Measurements from ENCODE around the gene BTBD9. TPM values are rescaled to one million over a fixed set of nuclear protein-coding genes. Genes with fewer than 3 reads are reported as not detected.

Gene BTBD9
- total and polyA plus RNA-seq, 10 donors: 1.2 to 43.1 (median 27.8) TPM

DNA sequence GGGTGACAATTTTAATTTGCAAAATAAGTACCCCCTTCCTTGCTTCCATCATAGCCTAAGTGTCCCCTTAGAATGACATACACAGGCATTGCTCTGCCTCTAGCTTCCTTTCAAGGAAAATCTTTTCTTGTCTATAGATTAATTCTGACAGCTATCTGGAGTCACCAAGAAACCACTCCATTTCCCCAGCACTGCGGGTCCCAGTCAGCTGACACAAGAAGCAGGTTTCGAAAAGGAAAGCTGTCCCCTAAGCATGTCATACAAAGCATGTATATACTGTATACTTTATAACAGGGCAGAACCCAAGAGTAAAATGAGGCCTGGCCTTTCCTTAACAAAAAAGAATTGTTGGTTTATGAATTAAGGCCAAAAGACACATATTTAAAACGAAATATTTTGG is 273.5 kb downstream of the BTBD9 start:
- Histone ChIP-seq H3K27me3 (replicated peaks in 1 of 7) (no peaks in the 10 kb centered on the region), H3K4me3 (no peak overlapping the region), H3K9me3 (no peaks in the 10 kb centered on the region), H3K36me3 (no peaks in the 10 kb centered on the region), H3K4me1 (no peaks in the 10 kb centered on the region), H3K27ac (no peak overlapping the region)
- intact Hi-C loops (cut with DNase I; ENCODE audit: low total_unique reads): no loop called here
- DNase-seq: no peak
- 79 to 90% (median 87%) methylated on average over 3 of the region's 3 CpGs for WGBS, 5 donors
- TF ChIP-seq POLR2AphosphoS5 (IDR thresholded peaks at IDR 0.05): no peak
- no peak for TF ChIP-seq POLR2A (IDR thresholded peaks at IDR 0.05)
- TF ChIP-seq, protein P1, sequence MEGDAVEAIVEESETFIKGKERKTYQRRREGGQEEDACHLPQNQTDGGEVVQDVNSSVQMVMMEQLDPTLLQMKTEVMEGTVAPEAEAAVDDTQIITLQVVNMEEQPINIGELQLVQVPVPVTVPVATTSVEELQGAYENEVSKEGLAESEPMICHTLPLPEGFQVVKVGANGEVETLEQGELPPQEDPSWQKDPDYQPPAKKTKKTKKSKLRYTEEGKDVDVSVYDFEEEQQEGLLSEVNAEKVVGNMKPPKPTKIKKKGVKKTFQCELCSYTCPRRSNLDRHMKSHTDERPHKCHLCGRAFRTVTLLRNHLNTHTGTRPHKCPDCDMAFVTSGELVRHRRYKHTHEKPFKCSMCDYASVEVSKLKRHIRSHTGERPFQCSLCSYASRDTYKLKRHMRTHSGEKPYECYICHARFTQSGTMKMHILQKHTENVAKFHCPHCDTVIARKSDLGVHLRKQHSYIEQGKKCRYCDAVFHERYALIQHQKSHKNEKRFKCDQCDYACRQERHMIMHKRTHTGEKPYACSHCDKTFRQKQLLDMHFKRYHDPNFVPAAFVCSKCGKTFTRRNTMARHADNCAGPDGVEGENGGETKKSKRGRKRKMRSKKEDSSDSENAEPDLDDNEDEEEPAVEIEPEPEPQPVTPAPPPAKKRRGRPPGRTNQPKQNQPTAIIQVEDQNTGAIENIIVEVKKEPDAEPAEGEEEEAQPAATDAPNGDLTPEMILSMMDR (IDR thresholded peaks at IDR 0.05 in 8 of 11, conservative IDR thresholded peaks at IDR 0.05 in 3 of 11): no peak

DNA sequence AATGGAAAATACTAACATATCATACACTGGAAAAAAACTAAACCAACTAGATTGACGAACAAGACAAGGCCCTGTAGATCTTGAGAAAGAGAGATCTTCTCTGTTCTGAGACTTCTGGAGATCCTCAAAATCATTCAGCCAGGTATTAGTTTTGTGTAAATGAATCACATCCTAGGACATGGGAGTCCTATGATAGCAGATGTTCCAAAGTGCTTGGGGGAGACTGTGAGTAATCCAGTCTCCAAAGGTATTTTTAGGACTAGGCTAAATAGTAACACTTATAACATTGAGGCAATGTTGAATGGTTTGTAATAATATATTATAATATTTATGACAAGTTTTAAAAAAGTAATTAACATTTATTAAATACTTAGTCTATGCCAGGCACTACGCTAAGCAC is 275.0 kb downstream of the BTBD9 start:
- Histone ChIP-seq H3K27ac (no peak overlapping the region), H3K4me3 (no peak overlapping the region), H3K27me3 (replicated peaks in 1 of 7) (no peaks in the 10 kb centered on the region), H3K36me3 (no peaks in the 10 kb centered on the region), H3K9me3 (no peaks in the 10 kb centered on the region), H3K4me1 (no peaks in the 10 kb centered on the region)
- DNase-seq: no peak
- TF ChIP-seq, protein P1 (IDR thresholded peaks at IDR 0.05 in 8 of 11, conservative IDR thresholded peaks at IDR 0.05 in 3 of 11): no peak
- TF ChIP-seq POLR2AphosphoS5 (IDR thresholded peaks at IDR 0.05): no peak
- WGBS, 5 donors: 86 to 99% (median 93%) methylated on average over 2 of the region's 2 CpGs
- intact Hi-C loops (cut with DNase I; ENCODE audit: low total_unique reads): no loop called here

DNA sequence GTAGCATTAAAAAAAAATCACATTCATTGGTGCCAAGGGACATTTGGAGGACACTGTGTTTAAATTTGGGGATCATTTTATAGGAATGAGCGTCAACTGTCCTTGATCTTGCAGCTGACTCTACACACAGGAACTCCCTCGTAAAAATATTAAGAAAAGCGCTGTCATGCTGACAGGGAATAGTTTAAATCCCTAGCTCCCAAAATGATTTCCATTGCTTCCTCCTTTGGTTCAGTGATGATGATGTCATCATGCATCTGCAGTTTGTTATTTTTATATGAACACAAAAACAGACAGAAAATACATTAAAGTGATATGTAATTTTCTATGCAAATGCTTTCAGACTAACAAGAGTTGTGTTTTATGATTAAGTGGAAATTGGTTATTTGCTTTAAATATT is 275.6 kb downstream of the BTBD9 start:
- Histone ChIP-seq H3K27me3 (replicated peaks in 1 of 7) (no peaks in the 10 kb centered on the region), H3K4me1 (no peaks in the 10 kb centered on the region), H3K36me3 (no peaks in the 10 kb centered on the region), H3K4me3 (no peak overlapping the region), H3K9me3 (no peaks in the 10 kb centered on the region), H3K27ac (no peak overlapping the region)
- 60 to 91% (median 71%) methylated on average over 3 of the region's 3 CpGs for WGBS, 5 donors
- intact Hi-C loops (cut with DNase I; ENCODE audit: low total_unique reads): no loop called here
- TF ChIP-seq POLR2AphosphoS5 (IDR thresholded peaks at IDR 0.05): no peak
- TF ChIP-seq, protein P1 (IDR thresholded peaks at IDR 0.05 in 8 of 11, conservative IDR thresholded peaks at IDR 0.05 in 3 of 11): no peak
- no peak for TF ChIP-seq POLR2A (IDR thresholded peaks at IDR 0.05)
- DNase-seq: no peak

DNA sequence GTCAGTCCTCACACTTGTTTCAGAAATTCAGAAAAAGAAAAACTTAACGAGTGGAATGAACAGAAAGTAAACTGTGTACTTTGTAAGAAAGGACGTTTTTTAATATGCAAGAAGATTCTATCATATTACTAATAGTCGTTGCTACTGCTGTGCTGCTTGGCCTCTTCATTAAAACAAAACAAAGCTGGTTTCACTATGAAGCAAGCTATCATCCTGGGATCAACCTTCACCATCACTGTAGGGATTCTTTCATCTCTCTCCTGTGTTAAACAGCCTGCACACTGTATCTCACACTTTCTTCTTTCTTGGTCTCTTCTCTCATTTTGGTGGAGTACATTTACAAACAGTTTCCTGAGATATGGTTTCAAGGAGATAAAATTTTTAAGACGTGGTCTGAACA is 284.2 kb downstream of the BTBD9 start:
- WGBS, 5 donors: 57 to 83% (median 71%) methylated on average over 4 of the region's 4 CpGs
- no peak overlapping the region for H3K27ac ChIP-seq
- H3K27me3 ChIP-seq (replicated peaks in 1 of 7): no peaks in the 10 kb centered on the region
- no peak for DNase-seq
- no peaks in the 10 kb centered on the region for H3K9me3 ChIP-seq
- intact Hi-C loops (cut with DNase I; ENCODE audit: low total_unique reads): no loop called here
- peaks cover 0 to 29% (median 13%) of the 10 kb centered on the region in 6 donors for H3K4me1 ChIP-seq
- TF ChIP-seq POLR2A (IDR thresholded peaks at IDR 0.05) (no peak), POLR2AphosphoS5 (IDR thresholded peaks at IDR 0.05) (no peak)
- TF ChIP-seq, protein P1 (IDR thresholded peaks at IDR 0.05 in 8 of 11, conservative IDR thresholded peaks at IDR 0.05 in 3 of 11): no peak
- H3K4me3 ChIP-seq: no peak overlapping the region
- no peaks in the 10 kb centered on the region for H3K36me3 ChIP-seq
